HEK293 (cell line): ENCODE data around the gene GADD45G.

Source experiments
- CTCF ChIA-PET: fragments of 350-600 bp; formaldehyde crosslinking; extraction: SDS; loops from one replicate; lab custom pipeline; 2021; ENCODE audit warnings: antibody characterized with exemption; lab: Yijun Ruan, JAX
- POLR2A ChIA-PET: fragments of 300-600 bp; formaldehyde crosslinking; extraction: SDS; loops from one replicate; lab custom pipeline; 2020; ENCODE audit warnings: antibody characterized with exemption, inconsistent platforms; lab: Yijun Ruan, JAX
- H3K27ac ChIP-seq: fragments of 200-500 bp; sonication (Bioruptor generic); 2 replicates; pipeline ENCODE4 v1.5.1; 2014; ENCODE audit warnings: low read depth, low read length, control low read depth, inconsistent platforms; ENCODE audit errors: extremely low read depth
- H3K36me3 ChIP-seq, 2 experiments: fragments of 200-500 bp in 1 of 2; sonication (Bioruptor generic) in 1 of 2; 1 replicate in 1 of 2; 2 replicates in 1 of 2; pipeline ENCODE4 v1.5.1; 2014 to 2017; ENCODE audit warnings: inconsistent platforms in 2 of 2, low read length in 2 of 2; ENCODE audit not compliant: control insufficient read depth in 2 of 2, insufficient read depth in 1 of 2
- H3K4me1 ChIP-seq: fragments of 200-500 bp; sonication (Bioruptor generic); 2 replicates; pipeline ENCODE4 v1.5.1; 2014; ENCODE audit warnings: mild to moderate bottlenecking, low read length, inconsistent platforms; ENCODE audit not compliant: control insufficient read depth, insufficient read depth
- H3K4me3 ChIP-seq: 2 replicates; pipeline ENCODE4 v1.5.1; 2011; ENCODE audit warnings: low read depth, mild to moderate bottlenecking, control low read depth, low read length, moderate library complexity
- H3K9me3 ChIP-seq: fragments of 200-500 bp; sonication (Bioruptor generic); 2 replicates; pipeline ENCODE4 v1.5.1; 2014; ENCODE audit warnings: low read depth, low read length, inconsistent platforms; ENCODE audit not compliant: control insufficient read depth, insufficient read depth
- EGR2 ChIP-seq: fragments of 450-650 bp; formaldehyde crosslinking; IDR thresholded peaks from 2 replicates; pipeline ENCODE4 v1.5.1; 2016; ENCODE audit warnings: low read depth, missing biosample characterization, missing genetic modification characterization
- GLI2 ChIP-seq: fragments of 450-650 bp; formaldehyde crosslinking; IDR thresholded peaks from 2 replicates; pipeline ENCODE4; 2017; ENCODE audit warnings: missing biosample characterization, missing genetic modification characterization, low read depth, borderline replicate concordance
- SETDB1 ChIP-seq: IDR thresholded peaks from one replicate; pipeline ENCODE4 v1.6.1; 2017; ENCODE audit warnings: mild to moderate bottlenecking, low read length, moderate library complexity, mixed read lengths; ENCODE audit not compliant: insufficient read length
- SP3 ChIP-seq: fragments of 450-650 bp; formaldehyde crosslinking; IDR thresholded peaks from 2 replicates; pipeline ENCODE4 v1.5.1; 2016; ENCODE audit warnings: missing biosample characterization, missing genetic modification characterization
- TRIM28 ChIP-seq: IDR thresholded peaks from 2 replicates; pipeline ENCODE4 v1.6.1; 2011; ENCODE audit warnings: low read length, control low read depth, borderline replicate concordance
- YY2 ChIP-seq: fragments of 450-650 bp; formaldehyde crosslinking; IDR thresholded peaks from 2 replicates; pipeline ENCODE4 v1.5.1; 2016; ENCODE audit warnings: missing biosample characterization, missing genetic modification characterization
- ZBTB17 ChIP-seq: fragments of 450-650 bp; formaldehyde crosslinking; IDR thresholded peaks from 2 replicates; pipeline ENCODE4 v1.5.1; 2016; ENCODE audit warnings: missing biosample characterization, missing genetic modification characterization
- ZBTB21 ChIP-seq: fragments of 450-650 bp; formaldehyde crosslinking; IDR thresholded peaks from 2 replicates; pipeline ENCODE4 v1.5.1; 2017; ENCODE audit warnings: missing biosample characterization, missing genetic modification characterization
- ZBTB48 ChIP-seq: fragments of 450-650 bp; formaldehyde crosslinking; IDR thresholded peaks from 2 replicates; pipeline ENCODE4 v1.5.1; 2016; ENCODE audit warnings: missing biosample characterization, missing genetic modification characterization
- ZFP3 ChIP-seq: fragments of 450-650 bp; formaldehyde crosslinking; IDR thresholded peaks from 2 replicates; pipeline ENCODE4 v1.5.1; 2016; ENCODE audit warnings: low read depth, missing biosample characterization, missing genetic modification characterization
- ZIC2 ChIP-seq: fragments of 450-650 bp; formaldehyde crosslinking; IDR thresholded peaks from 2 replicates; pipeline ENCODE4 v1.5.1; 2016; ENCODE audit warnings: missing biosample characterization, missing genetic modification characterization
- ZNF112 ChIP-seq: fragments of 450-650 bp; formaldehyde crosslinking; IDR thresholded peaks from 2 replicates; pipeline ENCODE4 v1.5.0; 2017; ENCODE audit warnings: missing biosample characterization, missing genetic modification characterization
- ZNF214 ChIP-seq: fragments of 450-650 bp; formaldehyde crosslinking; IDR thresholded peaks from 2 replicates; pipeline ENCODE4 v1.5.1; 2017; ENCODE audit warnings: missing biosample characterization, mild to moderate bottlenecking, missing genetic modification characterization, borderline replicate concordance
- ZNF223 ChIP-seq: fragments of 450-650 bp; formaldehyde crosslinking; IDR thresholded peaks from 2 replicates; pipeline ENCODE4 v1.5.1; 2016; ENCODE audit warnings: missing biosample characterization, missing genetic modification characterization
- ZNF266 ChIP-seq: fragments of 450-650 bp; formaldehyde crosslinking; IDR thresholded peaks from 2 replicates; pipeline ENCODE4 v1.5.1; 2016; ENCODE audit warnings: missing biosample characterization, missing genetic modification characterization, low read depth
- ZNF366 ChIP-seq: fragments of 450-650 bp; formaldehyde crosslinking; conservative IDR thresholded peaks from 2 replicates; pipeline ENCODE4 v1.5.1; 2016; ENCODE audit warnings: missing biosample characterization, missing genetic modification characterization
- ZNF433 ChIP-seq: fragments of 450-650 bp; formaldehyde crosslinking; IDR thresholded peaks from 2 replicates; pipeline ENCODE4 v1.5.1; 2016; ENCODE audit warnings: missing biosample characterization, missing genetic modification characterization, low read depth
- ZNF449 ChIP-seq: fragments of 450-650 bp; formaldehyde crosslinking; IDR thresholded peaks from 2 replicates; pipeline ENCODE4 v1.5.1; 2017; ENCODE audit warnings: missing biosample characterization, mild to moderate bottlenecking, missing genetic modification characterization, moderate library complexity
- ZNF514 ChIP-seq: fragments of 450-650 bp; formaldehyde crosslinking; IDR thresholded peaks from 2 replicates; pipeline ENCODE4 v1.5.1; 2016; ENCODE audit warnings: missing biosample characterization, missing genetic modification characterization
- ZNF580 ChIP-seq: fragments of 450-650 bp; formaldehyde crosslinking; IDR thresholded peaks from 2 replicates; pipeline ENCODE4 v1.5.1; 2016; ENCODE audit warnings: missing biosample characterization, missing genetic modification characterization
- ZNF677 ChIP-seq: fragments of 450-650 bp; IDR thresholded peaks from 2 replicates; pipeline ENCODE4 v1.5.0; 2018; ENCODE audit warnings: missing biosample characterization, mild to moderate bottlenecking, missing genetic modification characterization, moderate library complexity
- ZNF692 ChIP-seq: fragments of 450-650 bp; formaldehyde crosslinking; IDR thresholded peaks from 2 replicates; pipeline ENCODE4 v1.5.1; 2016; ENCODE audit warnings: missing biosample characterization, missing genetic modification characterization
- ZNF707 ChIP-seq: fragments of 450-650 bp; formaldehyde crosslinking; IDR thresholded peaks from 2 replicates; pipeline ENCODE4 v1.5.1; 2016; ENCODE audit warnings: missing biosample characterization, missing genetic modification characterization
- ZNF768 ChIP-seq: fragments of 450-650 bp; formaldehyde crosslinking; IDR thresholded peaks from 2 replicates; pipeline ENCODE4 v1.5.1; 2018; ENCODE audit warnings: missing biosample characterization, mild to moderate bottlenecking, missing genetic modification characterization
- ZXDB ChIP-seq: fragments of 450-650 bp; formaldehyde crosslinking; IDR thresholded peaks from 2 replicates; pipeline ENCODE4 v1.5.1; 2016; ENCODE audit warnings: missing biosample characterization, missing genetic modification characterization

GADD45G gene

GRCh38 chr9:89555036-89555415 lies 49.8 kb upstream of the GADD45G start:
- CTCF ChIA-PET: interaction anchor here (0.6 kb wide), 1 partner anchor 1302 kb away, joined by 3 read pairs; no protein-coding TSS in a partner anchor
- H3K4me3 ChIP-seq: no peak overlapping the region
- no peak for TF ChIP-seq EGR2 (tag by site-specific recombination)
- TF ChIP-seq TRIM28: no peak
- TF ChIP-seq ZBTB17 (tag by site-specific recombination): no peak
- TF ChIP-seq ZNF433: no peak
- TF ChIP-seq ZNF768 (tag by site-specific recombination): no peak
- TF ChIP-seq SP3 (tag by site-specific recombination): no peak
- TF ChIP-seq ZNF692: no peak
- no peak for TF ChIP-seq ZIC2 (tag by site-specific recombination)
- TF ChIP-seq ZNF514 (tag by site-specific recombination): no peak
- no peak for TF ChIP-seq ZNF214 (tag by site-specific recombination)
- no peak for TF ChIP-seq ZFP3 (tag by site-specific recombination)
- TF ChIP-seq ZNF223: no peak
- TF ChIP-seq ZNF112 (tag by site-specific recombination): no peak
- TF ChIP-seq YY2: no peak
- TF ChIP-seq ZNF449 (tag by site-specific recombination): no peak
- TF ChIP-seq, all 188 proteins: peak for 0
- H3K36me3 ChIP-seq: no peaks in the 10 kb centered on the region
- no peaks in the 10 kb centered on the region for H3K9me3 ChIP-seq
- POLR2A ChIA-PET: no interaction called here
- H3K27ac ChIP-seq: no peak overlapping the region
- H3K4me1 ChIP-seq: no peaks in the 10 kb centered on the region

GRCh38 chr9:89555451-89556375 lies 49.1 kb upstream of the GADD45G start:
- no peak overlapping the region for H3K4me3 ChIP-seq
- H3K9me3 ChIP-seq: no peaks in the 10 kb centered on the region
- TF ChIP-seq ZNF266 (tag by site-specific recombination): no peak
- TF ChIP-seq GLI2 (tag by site-specific recombination): no peak
- no peak for TF ChIP-seq ZNF580
- no peak for TF ChIP-seq ZNF677 (tag by site-specific recombination)
- TF ChIP-seq ZXDB (tag by site-specific recombination): no peak
- TF ChIP-seq ZBTB21: no peak
- no peak for TF ChIP-seq ZIC2 (tag by site-specific recombination)
- no peak for TF ChIP-seq ZNF707
- no peak for TF ChIP-seq ZNF112 (tag by site-specific recombination)
- no peak for TF ChIP-seq ZNF366 (tag by site-specific recombination)
- TF ChIP-seq ZBTB48 (tag by site-specific recombination): no peak
- TF ChIP-seq SETDB1: no peak
- ChIA-PET CTCF (interaction anchor here (0.6 kb wide), 1 partner anchor 1301 kb away, joined by 3 read pairs; no protein-coding TSS in a partner anchor), POLR2A (no interaction called here)
- H3K27ac ChIP-seq: no peak overlapping the region
- no peaks in the 10 kb centered on the region for H3K4me1 ChIP-seq
- H3K36me3 ChIP-seq: no peaks in the 10 kb centered on the region
